Caco-2 (cell line): ENCODE measurements around the gene ANKRD28. TPM values are rescaled to one million over a fixed set of nuclear protein-coding genes. Genes with fewer than 3 reads are reported as not detected.

Experiments
- BruUV-seq: library from RNA; stranded (reverse); fragments of 400-500 nt; replicated peaks from 2 replicates; lab custom pipeline; 2021; lab: Mats Ljungman, UMichigan
- CTCF ChIA-PET: fragments of 300-600 bp; sonication (Branson Sonifier 250); formaldehyde crosslinking; loops from one replicate; lab custom pipeline; 2022; ENCODE audit warnings: antibody characterized with exemption; lab: Charles Lee
- POLR2A ChIA-PET: fragments of 300-600 bp; sonication (Branson Sonifier 250); formaldehyde crosslinking; loops from one replicate; lab custom pipeline; 2022; ENCODE audit warnings: antibody characterized with exemption; lab: Charles Lee
- DNase-seq, 2 experiments: peaks; one replicate each; pipeline versions ENCODE4 v3.0.0 to v3.0.0-alpha.2; 2020 to 2022
- H3K27me3 ChIP-seq: replicated peaks from 2 replicates; pipeline ENCODE4 v1.6.0; 2011; ENCODE audit warnings: low read length; ENCODE audit not compliant: control insufficient read depth, insufficient read depth
- H3K36me3 ChIP-seq: 2 replicates; pipeline ENCODE4 v1.5.1; 2011; ENCODE audit warnings: low read length; ENCODE audit not compliant: control insufficient read depth, insufficient read depth
- H3K4me1 ChIP-seq: fragments of 250-450 bp; sonication (Bioruptor Pico); 2 replicates; pipeline ENCODE4 v1.5.1; 2020; ENCODE audit warnings: mild to moderate bottlenecking
- H3K4me3 ChIP-seq: 2 replicates; pipeline ENCODE4 v1.5.1; 2011; ENCODE audit warnings: low read depth, mild to moderate bottlenecking, control low read depth, low read length
- H3K9me3 ChIP-seq: fragments of 250-450 bp; sonication (Bioruptor Pico); 2 replicates; pipeline ENCODE4 v1.5.1; 2020; ENCODE audit warnings: mild to moderate bottlenecking, moderate library complexity
- H3K27ac Mint-ChIP-seq: one replicate; pipeline ENCODE4 v1.8.0; 2022; ENCODE audit warnings: mixed read lengths; ENCODE audit not compliant: unreplicated experiment
- H3K27me3 Mint-ChIP-seq: one replicate; pipeline ENCODE4 v1.8.0; 2022; ENCODE audit warnings: mixed read lengths; ENCODE audit not compliant: insufficient read depth, unreplicated experiment
- H3K36me3 Mint-ChIP-seq: one replicate; pipeline ENCODE4 v1.8.0; 2022; ENCODE audit warnings: mild to moderate bottlenecking, mixed read lengths; ENCODE audit not compliant: insufficient read depth, unreplicated experiment
- H3K4me1 Mint-ChIP-seq: one replicate; pipeline ENCODE4 v1.8.0; 2022; ENCODE audit warnings: low read depth, mixed read lengths; ENCODE audit not compliant: unreplicated experiment
- H3K4me3 Mint-ChIP-seq: one replicate; pipeline ENCODE4 v1.8.0; 2022; ENCODE audit warnings: mild to moderate bottlenecking, moderate library complexity, mixed read lengths; ENCODE audit not compliant: unreplicated experiment
- H3K9me3 Mint-ChIP-seq: one replicate; pipeline ENCODE4 v1.8.0; 2022; ENCODE audit warnings: mixed read lengths; ENCODE audit not compliant: unreplicated experiment
- CTCF ChIP-seq, 2 experiments: fragments of 200-600 bp in 1 of 2; IDR thresholded peaks; 1 replicate in 1 of 2; 2 replicates in 1 of 2; pipeline versions ENCODE4 v1.5.1 to v1.8.0; 2011 to 2022; ENCODE audit warnings: antibody characterized with exemption in 1 of 2, control low read depth in 1 of 2, inconsistent platforms in 1 of 2, low read depth in 1 of 2, low read length in 1 of 2, mild to moderate bottlenecking in 1 of 2, moderate library complexity in 1 of 2; ENCODE audit not compliant: insufficient read depth in 1 of 2, severe bottlenecking in 1 of 2, unreplicated experiment in 1 of 2
- intact Hi-C: fragments of 100-400 bp; cut with micrococcal nuclease; formaldehyde crosslinking; loops from one replicate; pipeline ENCODE4 v1.10.0; 2022; ENCODE audit not compliant: unreplicated experiment
- total RNA-seq: library from RNA; stranded (reverse); gene quantifications from 2 replicates; pipeline ENCODE4 v1.2.3, GENCODE V29; 2022

The ANKRD28 gene
- total RNA-seq, 1 experiment from 2014 or later: 37.2 TPM

GRCh38 chr3:15726043-15726442 is 71.7 kb downstream of the ANKRD28 start:
- no peak for DNase-seq
- Histone ChIP-seq H3K9me3 (no peaks in the 10 kb centered on the region), H3K36me3 (no peaks in the 10 kb centered on the region), H3K27me3 (no peaks in the 10 kb centered on the region), H3K4me3 (no peak overlapping the region), H3K4me1 (no peaks in the 10 kb centered on the region)
- H3K27me3 Mint-ChIP-seq: no peaks in the 10 kb centered on the region
- no TSS peak for BruUV-seq
- intact Hi-C loops: no loop called here
- TF ChIP-seq CTCF (IDR thresholded peaks at IDR 0.05; ENCODE audit: insufficient read depth in 1 of 2, low read depth in 1 of 2, low read length in 1 of 2, severe bottlenecking in 1 of 2, unreplicated experiment in 1 of 2): no peak
- H3K27ac Mint-ChIP-seq: no peak overlapping the region
- CTCF ChIA-PET: no interaction called here
- no peak overlapping the region for H3K4me3 Mint-ChIP-seq
- POLR2A ChIA-PET: no interaction called here
- peaks cover 16% of the 10 kb centered on the region for H3K36me3 Mint-ChIP-seq
- no peaks in the 10 kb centered on the region for H3K4me1 Mint-ChIP-seq
- no peaks in the 10 kb centered on the region for H3K9me3 Mint-ChIP-seq

- no peak overlapping the region for H3K27ac Mint-ChIP-seq
- H3K36me3 Mint-ChIP-seq: peaks cover 24% of the 10 kb centered on the region
- intact Hi-C loops: no loop called here
Measured at GRCh38 chr3:15724446-15724845, 73.3 kb downstream of the ANKRD28 start.

GRCh38 chr3:15723624-15723884 is 74.2 kb downstream of the ANKRD28 start:
- Histone ChIP-seq H3K4me3 (no peak overlapping the region), H3K4me1 (no peaks in the 10 kb centered on the region), H3K9me3 (no peaks in the 10 kb centered on the region), H3K27me3 (no peaks in the 10 kb centered on the region), H3K36me3 (no peaks in the 10 kb centered on the region)
- POLR2A ChIA-PET: no interaction called here
- no peak overlapping the region for H3K27ac Mint-ChIP-seq
- no peak overlapping the region for H3K4me3 Mint-ChIP-seq
- no peak for TF ChIP-seq CTCF (IDR thresholded peaks at IDR 0.05; ENCODE audit: insufficient read depth in 1 of 2, low read depth in 1 of 2, low read length in 1 of 2, severe bottlenecking in 1 of 2, unreplicated experiment in 1 of 2)
- no peak for DNase-seq
- no peaks in the 10 kb centered on the region for H3K9me3 Mint-ChIP-seq
- no peaks in the 10 kb centered on the region for H3K27me3 Mint-ChIP-seq
- intact Hi-C loops: no loop called here
- CTCF ChIA-PET: no interaction called here
- BruUV-seq: no TSS peak
- no peaks in the 10 kb centered on the region for H3K4me1 Mint-ChIP-seq
- peaks cover 24% of the 10 kb centered on the region for H3K36me3 Mint-ChIP-seq

More at GRCh38 chr3:15724446-15724845, 73.3 kb downstream of the ANKRD28 start:
- no peak for TF ChIP-seq CTCF (IDR thresholded peaks at IDR 0.05; ENCODE audit: insufficient read depth in 1 of 2, low read depth in 1 of 2, low read length in 1 of 2, severe bottlenecking in 1 of 2, unreplicated experiment in 1 of 2)
- H3K27me3 Mint-ChIP-seq: no peaks in the 10 kb centered on the region
- H3K9me3 Mint-ChIP-seq: no peaks in the 10 kb centered on the region
- no TSS peak for BruUV-seq
- no peaks in the 10 kb centered on the region for H3K4me1 ChIP-seq
- no peaks in the 10 kb centered on the region for H3K27me3 ChIP-seq
- no peak overlapping the region for H3K4me3 ChIP-seq
- ChIA-PET POLR2A (no interaction called here), CTCF (no interaction called here)
- no peak for DNase-seq
- no peaks in the 10 kb centered on the region for H3K36me3 ChIP-seq
- H3K9me3 ChIP-seq: no peaks in the 10 kb centered on the region
- no peaks in the 10 kb centered on the region for H3K4me1 Mint-ChIP-seq
- H3K4me3 Mint-ChIP-seq: no peak overlapping the region
